Vagina (tissue), 2 donors: ENCODE results near the gene GATA5. TPM values are rescaled to one million over a fixed set of nuclear protein-coding genes. Genes with fewer than 3 reads are reported as not detected.

Experiments
- DNase-seq, 2 donors: peaks; one replicate each; pipeline ENCODE4 v3.0.0-alpha.2; 2017; ENCODE audit errors: extremely low spot score in 2 of 2
- H3K27ac ChIP-seq: fragments of 200-600 bp; sonication (generic); one replicate; pipeline ENCODE4 v1.5.1; 2019
- H3K27me3 ChIP-seq: fragments of 200-600 bp; sonication (generic); one replicate; pipeline ENCODE4 v1.5.1; 2019
- H3K36me3 ChIP-seq, 2 donors: fragments of 200-600 bp; sonication (generic); one replicate each; pipeline ENCODE4 v1.5.1; 2017 to 2019
- H3K4me1 ChIP-seq: fragments of 200-600 bp; sonication (generic); one replicate; pipeline ENCODE4 v1.5.1; 2019
- H3K4me3 ChIP-seq, 2 donors: fragments of 200-600 bp; sonication (generic); 1 replicate in 1 of 2; 2 replicates in 1 of 2; pipeline ENCODE4 v1.5.1; 2016 to 2019
- H3K9me3 ChIP-seq: fragments of 200-600 bp; sonication (generic); one replicate; pipeline ENCODE4 v1.5.1; 2019
- CTCF ChIP-seq, 3 experiments: fragments of 450-650 bp in 2 of 3; fragments of 200-600 bp in 1 of 3; sonication (generic) in 1 of 3; IDR thresholded peaks; one replicate each; pipeline ENCODE4 v1.5.1; 2017 to 2019; ENCODE audit warnings: antibody characterized with exemption in 3 of 3, mild to moderate bottlenecking in 2 of 3, moderate library complexity in 2 of 3
- POLR2A ChIP-seq, 2 donors: fragments of 450-650 bp; IDR thresholded peaks; one replicate each; pipeline ENCODE4 v1.6.1; 2017; ENCODE audit warnings: antibody characterized with exemption in 2 of 2, mild to moderate bottlenecking in 2 of 2, moderate library complexity in 2 of 2
- POLR2AphosphoS5 ChIP-seq, 2 donors: sonication (generic); formaldehyde crosslinking; IDR thresholded peaks; one replicate each; pipeline ENCODE4 v1.9.0; 2017; ENCODE audit warnings: antibody characterized with exemption in 2 of 2, mild to moderate bottlenecking in 2 of 2, low read depth in 1 of 2; ENCODE audit not compliant: insufficient read depth in 1 of 2
- intact Hi-C: fragments of 100-400 bp; cut with DNase I; formaldehyde crosslinking; loops from one replicate; pipeline ENCODE4 v1.15.1; 2023
- total RNA-seq: library from RNA; depleted of rRNA; stranded (reverse); fragments of >200 nt; gene quantifications from one replicate; pipeline ENCODE4 v1.2.3, GENCODE V29; 2016

The GATA5 gene
- total RNA-seq, 1 donor from 2014 or later: 7.9 TPM

- TF ChIP-seq POLR2A (IDR thresholded peaks at IDR 0.05): no peak
- no peak for TF ChIP-seq CTCF (IDR thresholded peaks at IDR 0.05)
- TF ChIP-seq POLR2AphosphoS5 (IDR thresholded peaks at IDR 0.05; ENCODE audit: insufficient read depth in 1 of 2, low read depth in 1 of 2): no peak
- DNase-seq: no peak
- intact Hi-C loops: no loop called here
- Histone ChIP-seq H3K36me3 (no peaks in the 10 kb centered on the region), H3K4me1 (no peaks in the 10 kb centered on the region), H3K4me3 (no peak overlapping the region), H3K27ac (no peak overlapping the region), H3K9me3 (no peaks in the 10 kb centered on the region), H3K27me3 (no peaks in the 10 kb centered on the region)
Measured at GRCh38 chr20:62420846-62421715, 54.7 kb downstream of the GATA5 start.

- Histone ChIP-seq H3K4me1 (no peaks in the 10 kb centered on the region), H3K27ac (no peak overlapping the region), H3K36me3 (no peaks in the 10 kb centered on the region), H3K9me3 (no peaks in the 10 kb centered on the region), H3K4me3 (no peak overlapping the region), H3K27me3 (no peaks in the 10 kb centered on the region)
- intact Hi-C loops: loop anchor here (10.0 kb wide), 1 partner anchor 395 kb away; the partner anchor contains the start of gene COL9A3
- no peak for DNase-seq
- TF ChIP-seq POLR2AphosphoS5 (IDR thresholded peaks at IDR 0.05; ENCODE audit: insufficient read depth in 1 of 2, low read depth in 1 of 2) (no peak), POLR2A (IDR thresholded peaks at IDR 0.05) (no peak), CTCF (IDR thresholded peaks at IDR 0.05) (no peak)
Measured at GRCh38 chr20:62419759-62420158, 56.0 kb downstream of the GATA5 start.

GRCh38 chr20:62418709-62419487 lies 56.9 kb downstream of the GATA5 start:
- Histone ChIP-seq H3K9me3 (no peaks in the 10 kb centered on the region), H3K4me3 (no peak overlapping the region), H3K27ac (no peak overlapping the region), H3K4me1 (no peaks in the 10 kb centered on the region), H3K36me3 (no peaks in the 10 kb centered on the region), H3K27me3 (no peaks in the 10 kb centered on the region)
- no peak for DNase-seq
- intact Hi-C loops: loop anchor here (10.0 kb wide), 1 partner anchor 396 kb away; the partner anchor contains the start of gene COL9A3
- TF ChIP-seq CTCF (IDR thresholded peaks at IDR 0.05) (no peak), POLR2AphosphoS5 (IDR thresholded peaks at IDR 0.05; ENCODE audit: insufficient read depth in 1 of 2, low read depth in 1 of 2) (no peak), POLR2A (IDR thresholded peaks at IDR 0.05) (no peak)

GRCh38 chr20:62417981-62418708 lies 57.6 kb downstream of the GATA5 start:
- Histone ChIP-seq H3K27ac (no peak overlapping the region), H3K27me3 (no peaks in the 10 kb centered on the region), H3K9me3 (no peaks in the 10 kb centered on the region), H3K36me3 (no peaks in the 10 kb centered on the region), H3K4me3 (no peak overlapping the region), H3K4me1 (no peaks in the 10 kb centered on the region)
- intact Hi-C loops: loop anchor here (10.0 kb wide), 1 partner anchor 397 kb away; the partner anchor contains the start of gene COL9A3
- DNase-seq: no peak
- TF ChIP-seq POLR2AphosphoS5 (IDR thresholded peaks at IDR 0.05; ENCODE audit: insufficient read depth in 1 of 2, low read depth in 1 of 2): no peak
- TF ChIP-seq POLR2A (IDR thresholded peaks at IDR 0.05): no peak
- TF ChIP-seq CTCF (IDR thresholded peaks at IDR 0.05): no peak
